ENCODE results near the gene RFX8.

GRCh38 chr2:101485856-101486255 is 10.9 kb upstream of the RFX8 start:
- no peak for TF ChIP-seq EZH2 (IDR thresholded peaks at IDR 0.05; ENCODE audit: borderline replicate concordance, low read depth, low read length, severe bottlenecking)
- TF ChIP-seq CTCF (IDR thresholded peaks at IDR 0.05; ENCODE audit: extremely low read depth in 1 of 2, insufficient read depth in 1 of 2, low read depth in 1 of 2, low read length in 2 of 2) = no peak
- TF ChIP-seq POLR2A (IDR thresholded peaks at IDR 0.05; ENCODE audit: low read depth, low read length) = no peak
- TF ChIP-seq MYC (IDR thresholded peaks at IDR 0.05; ENCODE audit: low read depth, low read length) = no peak

Measured in endothelial cell of umbilical vein (primary cell).